ENCODE measurements around the gene TMEM266.

DNA sequence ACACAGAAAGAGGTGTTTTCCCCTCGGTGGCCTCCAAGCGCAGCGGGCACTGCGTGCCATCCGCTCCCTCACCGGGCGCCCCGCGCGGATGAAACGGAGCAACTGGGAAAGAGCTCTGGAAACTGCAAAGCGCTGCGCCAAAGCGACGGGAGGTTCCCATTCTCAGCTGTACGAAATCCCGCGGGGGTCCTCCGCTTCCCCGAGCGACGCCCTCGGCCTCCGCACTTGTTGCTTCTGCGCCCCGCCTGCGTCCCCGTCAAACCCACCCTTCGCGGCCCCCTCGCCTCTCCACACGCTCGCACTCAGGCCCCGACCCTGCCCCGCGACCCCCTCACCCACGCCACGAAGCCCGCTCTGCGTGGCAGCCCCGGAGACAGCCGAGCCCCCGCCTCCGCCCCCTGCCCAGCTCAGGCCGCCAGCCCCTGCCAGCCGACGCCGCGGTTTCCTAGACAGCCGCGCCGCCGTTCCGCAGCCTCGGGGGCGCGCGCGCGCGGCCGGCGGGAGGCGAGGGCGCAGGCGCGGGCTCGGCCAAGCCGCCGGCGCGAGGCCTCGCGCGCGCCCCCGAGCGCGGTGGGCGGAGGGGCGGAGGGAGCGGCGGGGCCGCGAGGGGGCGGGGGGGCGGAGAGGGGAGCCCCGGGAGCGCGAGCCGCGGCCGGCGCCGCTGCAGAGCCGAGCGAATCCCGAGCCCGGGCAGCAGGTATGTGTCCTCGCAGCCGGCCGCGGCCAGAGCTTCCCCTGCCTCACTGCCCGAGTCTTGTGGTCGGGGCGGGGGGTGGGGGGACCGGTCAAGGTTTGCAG lies at the start of gene TMEM266:
- TF ChIP-seq, protein P1, sequence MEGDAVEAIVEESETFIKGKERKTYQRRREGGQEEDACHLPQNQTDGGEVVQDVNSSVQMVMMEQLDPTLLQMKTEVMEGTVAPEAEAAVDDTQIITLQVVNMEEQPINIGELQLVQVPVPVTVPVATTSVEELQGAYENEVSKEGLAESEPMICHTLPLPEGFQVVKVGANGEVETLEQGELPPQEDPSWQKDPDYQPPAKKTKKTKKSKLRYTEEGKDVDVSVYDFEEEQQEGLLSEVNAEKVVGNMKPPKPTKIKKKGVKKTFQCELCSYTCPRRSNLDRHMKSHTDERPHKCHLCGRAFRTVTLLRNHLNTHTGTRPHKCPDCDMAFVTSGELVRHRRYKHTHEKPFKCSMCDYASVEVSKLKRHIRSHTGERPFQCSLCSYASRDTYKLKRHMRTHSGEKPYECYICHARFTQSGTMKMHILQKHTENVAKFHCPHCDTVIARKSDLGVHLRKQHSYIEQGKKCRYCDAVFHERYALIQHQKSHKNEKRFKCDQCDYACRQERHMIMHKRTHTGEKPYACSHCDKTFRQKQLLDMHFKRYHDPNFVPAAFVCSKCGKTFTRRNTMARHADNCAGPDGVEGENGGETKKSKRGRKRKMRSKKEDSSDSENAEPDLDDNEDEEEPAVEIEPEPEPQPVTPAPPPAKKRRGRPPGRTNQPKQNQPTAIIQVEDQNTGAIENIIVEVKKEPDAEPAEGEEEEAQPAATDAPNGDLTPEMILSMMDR (conservative IDR thresholded peaks at IDR 0.05; ENCODE audit: low read depth, low read length) = no peak
- no peak for TF ChIP-seq EZH2phosphoT487 (IDR thresholded peaks at IDR 0.05; ENCODE audit: borderline replicate concordance, low read length)
